ENCODE measurements around the gene ZNF467.

Gene ZNF467

DNA sequence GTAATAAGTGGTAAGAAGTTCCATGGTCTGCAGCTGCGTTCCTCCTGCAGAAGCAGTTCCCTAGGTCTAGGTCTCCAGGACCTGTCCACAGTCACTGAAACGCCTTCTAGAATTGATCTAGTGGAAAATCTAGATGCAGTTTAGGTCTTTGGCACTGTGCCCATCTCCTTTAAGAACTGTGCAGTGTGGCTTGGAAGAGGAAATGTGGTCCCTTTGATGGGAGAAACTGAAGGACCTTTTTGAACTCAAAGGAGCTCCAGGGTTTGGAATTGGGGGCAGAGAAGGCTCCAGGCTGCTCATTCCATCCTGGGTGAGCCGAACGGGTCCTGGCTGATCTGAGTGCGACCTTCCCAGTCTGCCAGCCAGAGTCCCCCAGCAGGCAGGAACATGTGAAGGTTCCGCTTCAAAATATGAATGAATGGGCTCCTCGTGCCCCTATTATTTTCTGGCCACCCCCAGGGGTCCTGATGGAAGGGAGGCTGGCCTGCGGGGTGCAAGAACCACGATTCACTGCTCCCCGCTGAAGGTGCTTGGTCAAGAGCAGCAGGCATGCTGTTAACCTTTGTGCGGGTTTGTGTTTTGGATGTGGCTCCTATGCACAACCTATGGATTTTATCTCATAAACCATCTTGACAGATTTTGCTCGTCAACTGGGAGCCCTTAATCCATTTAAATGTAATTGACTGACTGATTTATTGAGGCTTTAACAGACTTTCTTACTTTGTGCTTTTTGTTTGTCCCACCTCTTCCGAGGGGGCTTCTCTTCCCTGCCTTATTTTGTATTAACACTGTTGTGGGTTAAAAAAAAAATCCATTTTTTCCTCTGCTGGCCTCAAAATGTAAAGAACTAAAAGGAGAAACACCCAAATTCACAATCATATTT is 36.7 kb downstream of the ZNF467 start:
- DNase-seq, result no peak

- DNase-seq, result no peak
These were observed 37.5 kb downstream of the ZNF467 start for GRCh38 chr7:149735779-149736477.

DNA sequence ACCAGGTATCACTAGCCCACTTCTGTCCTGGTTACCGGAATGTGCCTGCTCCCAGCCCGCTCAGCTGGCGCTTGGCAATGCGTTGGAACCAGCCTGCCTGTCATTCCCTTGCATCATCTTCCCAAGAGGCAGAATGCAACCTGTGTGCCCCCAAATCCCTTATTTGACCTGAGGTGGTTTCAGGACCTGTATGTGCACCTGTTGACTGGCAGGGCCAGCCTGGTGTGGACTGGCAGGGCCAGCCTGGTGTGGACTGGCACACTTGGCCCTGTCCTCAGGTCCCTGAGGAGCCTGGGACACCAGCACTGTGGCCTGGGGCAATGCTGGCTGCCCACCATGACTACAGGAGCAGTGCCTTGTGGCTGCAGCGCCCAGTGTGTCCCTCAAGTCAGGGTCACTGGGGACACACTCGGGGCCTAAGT is 38.2 kb downstream of the ZNF467 start:
- DNase-seq, result no peak

DNA sequence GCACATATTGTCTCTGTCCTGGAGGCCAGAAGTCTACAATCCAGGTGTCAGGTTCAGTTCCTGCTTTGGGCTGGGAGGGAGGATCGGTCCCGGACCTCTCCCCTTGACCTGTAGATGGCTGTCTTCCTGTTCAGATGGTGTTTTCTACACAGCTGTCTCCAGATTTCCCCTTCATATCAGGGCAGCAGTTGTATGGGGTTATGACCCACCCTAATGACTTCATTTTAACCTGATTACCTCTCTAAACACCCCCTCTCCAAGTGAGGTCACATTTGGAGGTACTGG is 38.7 kb downstream of the ZNF467 start:
- no peak for DNase-seq

- no peak for DNase-seq
These were observed 39.2 kb downstream of the ZNF467 start for GRCh38 chr7:149733924-149734790.

DNA sequence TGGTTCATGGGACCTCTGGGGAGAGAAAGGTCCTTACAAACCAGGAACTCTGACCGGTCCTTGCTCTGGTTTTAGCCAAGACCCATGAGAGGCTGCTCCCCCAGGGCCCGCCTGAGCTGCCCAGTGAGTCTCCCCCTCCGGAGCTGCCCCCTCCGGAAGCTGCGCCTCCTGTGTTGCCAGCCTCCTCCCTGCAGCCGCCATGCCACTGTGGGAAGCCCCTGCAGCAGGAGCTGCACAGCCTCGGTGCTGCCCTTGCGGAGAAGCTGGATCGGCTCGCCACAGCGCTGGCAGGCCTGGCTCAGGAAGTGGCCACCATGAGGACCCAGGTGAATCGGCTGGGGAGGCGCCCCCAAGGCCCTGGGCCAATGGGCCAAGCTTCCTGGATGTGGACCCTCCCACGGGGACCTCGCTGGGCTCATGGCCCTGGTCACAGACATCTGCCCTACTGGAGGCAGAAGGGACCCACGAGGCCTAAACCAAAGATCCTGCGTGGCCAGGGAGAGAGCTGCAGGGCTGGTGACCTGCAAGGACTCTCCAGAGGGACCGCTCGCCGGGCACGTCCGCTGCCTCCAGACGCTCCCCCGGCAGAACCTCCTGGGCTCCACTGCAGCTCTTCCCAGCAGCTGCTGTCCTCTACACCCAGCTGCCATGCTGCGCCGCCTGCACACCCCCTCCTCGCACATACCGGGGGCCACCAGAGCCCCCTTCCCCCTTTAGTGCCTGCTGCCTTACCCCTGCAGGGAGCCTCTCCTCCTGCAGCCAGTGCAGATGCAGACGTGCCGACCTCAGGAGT is 40.1 kb downstream of the ZNF467 start:
- DNase-seq, result no peak

GRCh38 chr7:149732611-149733010 is 40.8 kb downstream of the ZNF467 start:
- no peak for DNase-seq

DNA sequence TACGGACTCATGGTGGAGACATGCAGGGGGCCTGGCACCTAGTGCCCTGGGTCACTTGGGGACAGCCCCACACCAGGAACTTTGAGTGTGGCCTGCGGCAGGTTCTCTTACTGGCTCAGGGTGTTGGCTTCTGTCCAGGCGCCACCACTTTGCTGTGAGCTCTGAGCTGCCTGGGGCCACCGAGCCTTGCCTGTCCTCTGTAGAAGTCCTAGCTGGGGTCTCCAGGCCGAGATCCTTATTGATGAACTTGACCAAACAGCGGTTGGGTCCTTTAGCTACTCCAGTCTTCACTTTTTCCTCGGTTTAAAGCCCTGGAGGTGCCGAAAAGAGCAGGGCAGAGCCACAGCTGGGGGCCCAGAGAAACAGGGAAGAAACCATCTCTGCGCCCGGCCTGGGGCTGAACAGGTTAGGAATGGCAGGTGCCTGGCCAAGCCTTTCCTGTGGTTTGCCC is 41.3 kb downstream of the ZNF467 start:
- DNase-seq, result no peak

DNA sequence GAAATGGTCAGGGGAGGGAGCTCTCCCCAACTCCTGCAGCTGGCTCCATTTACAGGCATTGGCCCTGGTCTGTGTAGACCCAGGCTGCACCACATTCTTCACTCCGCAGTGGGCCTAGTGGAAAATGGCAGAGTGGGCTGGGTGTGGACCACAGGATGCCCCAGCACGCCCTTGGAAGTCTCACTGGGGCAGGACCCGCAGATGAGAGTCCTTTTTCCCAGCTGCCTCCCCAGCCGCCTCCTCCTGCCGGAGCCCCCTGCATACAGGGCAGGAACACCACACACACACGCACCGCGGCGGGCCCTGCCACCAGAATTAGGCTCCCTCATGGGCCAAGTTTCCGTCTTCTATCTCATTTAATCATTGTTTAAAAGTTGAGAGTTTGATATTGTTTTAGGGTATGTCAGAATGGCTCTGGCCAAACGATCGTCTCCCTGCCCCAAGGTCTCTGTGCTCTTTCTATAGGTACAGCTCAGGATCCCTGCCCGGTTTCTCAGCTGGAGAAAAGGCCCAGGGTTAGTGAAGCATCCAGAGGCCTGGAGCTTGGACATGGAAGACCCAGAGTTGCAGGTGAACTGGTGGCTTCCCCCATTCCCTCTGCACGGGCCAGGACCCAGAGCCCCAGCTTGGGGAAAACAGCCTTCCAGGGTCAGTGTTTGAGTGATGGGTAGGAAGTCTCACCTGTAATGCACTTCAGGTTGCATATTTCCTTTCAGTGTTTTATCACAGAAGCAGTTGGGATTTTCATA is 42.0 kb downstream of the ZNF467 start:
- DNase-seq, result no peak

GRCh38 chr7:149729983-149730801 is 43.2 kb downstream of the ZNF467 start:
- no peak for DNase-seq

GRCh38 chr7:149729586-149729982 is 43.8 kb downstream of the ZNF467 start:
- DNase-seq, result no peak

DNA sequence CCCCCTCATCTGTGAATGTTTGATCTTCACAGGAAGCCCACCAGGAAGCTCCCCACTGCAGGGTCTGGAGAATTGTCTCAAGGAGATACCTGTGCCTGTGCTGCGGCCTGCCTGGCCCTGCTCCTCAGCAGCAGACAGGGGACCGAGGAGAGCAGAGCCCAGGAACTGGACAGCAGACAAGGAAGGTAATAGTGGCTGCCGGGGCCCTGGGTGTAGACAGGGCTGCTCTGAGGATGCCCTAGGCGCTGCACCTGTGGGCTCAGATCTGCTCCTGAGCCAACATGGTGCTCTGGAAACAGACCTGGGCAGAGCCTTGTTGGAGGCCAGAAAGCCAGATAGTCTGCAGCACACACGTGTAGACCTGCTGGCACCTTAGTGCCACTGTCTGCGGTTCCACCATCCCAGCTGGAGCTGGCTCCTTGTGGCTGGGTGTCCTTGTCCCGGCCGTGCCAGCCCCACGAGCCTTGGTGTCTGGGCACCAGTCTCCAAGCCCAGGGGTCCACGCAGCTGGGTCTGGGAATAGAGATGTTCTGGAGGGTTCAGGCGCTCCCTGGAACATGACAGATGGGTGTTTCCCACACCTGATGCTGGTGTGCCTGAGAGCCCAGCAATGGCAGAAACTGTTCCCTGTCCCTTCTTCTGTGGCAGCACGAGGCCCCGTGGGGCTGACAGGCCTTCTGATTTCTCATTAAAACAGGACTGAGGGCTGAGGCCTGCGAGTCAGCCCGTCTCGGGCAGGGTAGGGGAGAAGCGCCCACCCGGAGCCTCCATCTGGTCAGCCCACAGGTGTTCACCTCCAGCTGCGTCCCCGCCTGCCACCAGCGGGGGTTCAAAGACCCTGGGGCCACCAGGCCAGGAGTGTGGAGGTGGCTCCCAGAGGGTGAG is 44.7 kb downstream of the ZNF467 start:
- DNase-seq, result no peak

GRCh38 chr7:149727899-149728476 is 45.4 kb downstream of the ZNF467 start:
- no peak for DNase-seq

GRCh38 chr7:149727053-149727898 is 46.1 kb downstream of the ZNF467 start:
- DNase-seq, result no peak

DNA sequence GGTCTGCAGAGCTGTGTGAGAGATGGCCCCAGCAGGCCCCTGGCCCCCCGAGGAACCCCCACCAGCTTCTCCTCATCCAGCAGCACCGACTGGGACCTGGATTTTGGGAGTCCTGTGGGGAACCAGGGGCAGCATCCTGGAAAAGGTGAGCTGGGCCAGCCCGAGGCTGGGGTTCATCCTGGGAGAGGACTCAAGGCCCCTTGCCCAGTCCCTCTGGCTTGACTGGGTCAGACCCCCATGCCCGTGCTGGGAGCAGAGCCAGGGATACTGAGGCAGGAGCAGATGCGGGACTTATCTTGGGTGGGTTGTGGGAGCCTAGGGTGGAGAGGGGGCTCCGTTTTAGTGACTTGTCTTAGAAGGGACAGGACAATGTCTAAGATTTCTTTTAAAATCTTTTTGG is 47.5 kb downstream of the ZNF467 start:
- no peak for DNase-seq

- DNase-seq, result peak; percentile 49
These were observed 48.0 kb downstream of the ZNF467 start for GRCh38 chr7:149725426-149725821.

- DNase-seq, result no peak
These were observed 48.5 kb downstream of the ZNF467 start for GRCh38 chr7:149724661-149725425.
